GM18909 (cell line): ENCODE data around the gene YIPF4.
"Not testable (repeated sequence)": the region's sequence is repeated elsewhere in the genome, so short reads cannot be mapped to it uniquely, and the experiment has no call there.

Source experiments
- ATAC-seq: cut with Tn5 transposase; IDR thresholded peaks from one replicate; pipeline ENCODE4 v1.9.1; 2021; ENCODE audit warnings: mild to moderate bottlenecking; ENCODE audit not compliant: unreplicated experiment, poor library complexity

The YIPF4 gene

GRCh38 chr2:32284321-32284720, 6.6 kb downstream of the YIPF4 start:
- no peak for ATAC-seq

- no peak for ATAC-seq
Observed at GRCh38 chr2:32289165-32289999, 11.7 kb downstream of the YIPF4 start.

- no peak for ATAC-seq
Observed at GRCh38 chr2:32290000-32290339, 12.3 kb downstream of the YIPF4 start.

GRCh38 chr2:32291746-32292145, 14.0 kb downstream of the YIPF4 start:
- no peak for ATAC-seq

- not testable (repeated sequence) for ATAC-seq
Observed at GRCh38 chr2:32293493-32293892, 15.8 kb downstream of the YIPF4 start.

- ATAC-seq, result not testable (repeated sequence)
Observed at GRCh38 chr2:32293966-32294562, 16.4 kb downstream of the YIPF4 start.

- ATAC-seq, result no peak
Observed at GRCh38 chr2:32310577-32310976, 32.9 kb downstream of the YIPF4 start.

GRCh38 chr2:32314886-32315285, 37.2 kb downstream of the YIPF4 start:
- ATAC-seq, result no peak

- ATAC-seq, result not testable (repeated sequence)
Observed at GRCh38 chr2:32328679-32329078, 51.0 kb downstream of the YIPF4 start.

- not testable (repeated sequence) for ATAC-seq
Observed at GRCh38 chr2:32329180-32329980, 51.7 kb downstream of the YIPF4 start.

GRCh38 chr2:32330136-32330535, 52.4 kb downstream of the YIPF4 start:
- ATAC-seq, result no peak

- ATAC-seq, result no peak
Observed at GRCh38 chr2:32342801-32343200, 65.1 kb downstream of the YIPF4 start.

- ATAC-seq, result not testable (repeated sequence)
Observed at GRCh38 chr2:32350797-32351196, 73.1 kb downstream of the YIPF4 start.

GRCh38 chr2:32355976-32356680, 78.4 kb downstream of the YIPF4 start:
- ATAC-seq, result no peak

GRCh38 chr2:32356681-32357317, 79.1 kb downstream of the YIPF4 start, which contains the start of gene BIRC6:
Gene BIRC6 (plus strand): TSS chr2:32357023. CDS start chr2:32357162, 139 bp downstream.
- peak; percentile 89 for ATAC-seq

GRCh38 chr2:32357318-32358110, 79.8 kb downstream of the YIPF4 start:
- ATAC-seq, result peak; percentile 6

- ATAC-seq, result no peak
Observed at GRCh38 chr2:32358111-32358482, 80.4 kb downstream of the YIPF4 start.

- no peak for ATAC-seq
Observed at GRCh38 chr2:32360416-32360815, 82.7 kb downstream of the YIPF4 start.

- ATAC-seq, result not testable (repeated sequence)
Observed at GRCh38 chr2:32362997-32363396, 85.3 kb downstream of the YIPF4 start.
